ENCODE measurements around the gene BAHD1.

The BAHD1 gene

DNA sequence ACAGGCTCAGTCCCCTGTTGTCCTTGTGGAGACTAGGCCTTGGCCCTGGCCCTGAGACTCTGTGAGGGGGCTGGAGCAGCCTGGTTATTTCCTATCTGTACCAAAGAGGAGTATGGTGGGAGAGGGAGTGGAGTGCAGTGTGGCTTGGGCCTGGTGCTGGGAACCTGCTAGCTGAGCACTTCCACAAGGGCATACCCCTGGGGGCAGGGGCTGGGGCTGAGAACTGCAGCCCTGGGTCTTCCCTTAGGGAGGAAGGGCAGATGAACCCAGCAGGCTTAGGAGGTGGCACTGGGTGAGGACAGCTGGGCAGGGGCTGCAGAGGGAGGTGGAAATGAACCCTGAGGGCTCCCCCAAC, 26.5 kb downstream of the BAHD1 start:
- DNase-seq (ENCODE audit: low spot score), result no peak

DNA sequence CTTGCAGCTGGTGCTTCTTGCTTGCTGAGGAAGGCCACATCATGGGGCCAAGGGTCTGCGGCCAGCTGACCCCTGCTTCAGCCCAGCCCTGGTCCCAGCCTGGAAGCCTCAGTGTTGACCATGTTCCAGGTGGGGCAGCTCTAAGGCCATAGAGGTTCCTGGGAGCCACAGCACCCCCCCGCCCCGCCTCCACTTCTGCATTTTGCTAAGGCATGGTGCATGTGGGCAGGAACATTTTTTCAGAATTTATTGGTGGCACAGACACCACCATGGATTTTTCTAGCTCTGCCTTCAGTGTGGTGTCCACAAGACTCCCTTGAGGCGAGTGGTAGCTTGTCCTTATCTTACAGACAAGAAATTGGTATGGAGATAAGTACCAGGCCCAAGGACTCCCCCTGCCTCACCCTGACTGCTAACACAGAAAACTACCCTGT, 28.2 kb downstream of the BAHD1 start:
- no peak for DNase-seq (ENCODE audit: low spot score)

DNA sequence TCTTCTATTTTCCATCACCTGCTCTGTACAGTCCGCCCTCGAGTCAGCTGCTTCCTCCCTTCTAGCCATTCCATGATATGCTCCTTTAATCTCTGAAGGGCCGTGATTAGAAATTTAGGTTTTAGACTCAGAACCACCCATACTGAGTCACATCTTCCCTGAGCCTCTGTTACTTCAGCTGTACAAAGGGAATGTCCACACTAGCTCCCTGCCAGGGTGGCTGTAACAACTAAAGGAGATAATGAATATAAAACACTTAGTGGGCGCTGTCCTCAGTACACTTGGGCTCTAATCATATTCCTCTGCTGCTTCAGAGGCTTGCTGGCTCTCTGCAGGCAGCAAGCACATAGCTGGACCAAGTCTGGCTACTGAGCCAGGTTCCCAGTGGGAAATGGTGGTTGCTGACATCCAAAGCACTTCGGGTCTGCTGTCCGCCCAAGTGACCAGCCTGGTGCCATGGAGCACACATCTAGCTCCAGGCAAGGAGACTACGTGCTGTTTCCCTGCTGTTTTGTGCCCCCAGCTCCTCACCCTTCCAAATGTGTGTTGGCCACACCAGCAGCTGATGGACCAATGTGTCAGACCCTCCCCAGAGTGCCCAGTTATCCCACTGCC, 29.1 kb downstream of the BAHD1 start:
- no peak for DNase-seq (ENCODE audit: low spot score)

DNA sequence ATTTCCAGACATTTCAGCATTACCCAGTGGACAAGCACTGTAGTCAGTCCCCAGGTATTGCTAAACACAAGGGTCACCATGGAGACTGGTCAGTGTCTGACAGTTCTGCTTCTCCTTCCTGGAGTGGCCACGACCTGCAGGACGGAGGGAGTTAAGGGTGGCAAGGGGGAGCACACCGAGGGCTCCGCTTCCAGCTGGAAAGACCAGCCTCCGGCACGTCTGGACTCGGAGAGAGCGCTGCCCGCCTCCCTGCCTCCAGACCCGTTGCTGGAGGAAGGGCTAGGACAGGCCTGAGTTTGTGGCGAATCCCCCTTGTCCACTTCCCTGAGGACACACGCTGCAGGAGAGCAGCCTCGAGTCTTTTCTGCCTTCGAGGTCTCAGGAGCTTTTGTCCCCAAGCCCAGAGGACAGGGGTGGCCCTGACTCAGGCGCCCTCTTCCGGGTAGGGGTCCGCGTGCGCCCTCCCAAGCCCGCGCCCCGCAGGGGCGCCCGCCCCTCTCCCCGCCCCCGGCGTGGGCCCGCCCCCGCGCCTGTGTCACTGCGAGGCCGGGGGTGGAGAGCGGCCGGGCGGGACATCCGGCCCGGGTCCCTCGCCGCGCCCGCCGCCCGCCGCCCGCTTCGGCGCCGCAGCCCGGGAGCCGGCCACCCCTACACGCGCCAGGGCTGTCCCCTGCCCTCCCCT, 29.8 kb downstream of the BAHD1 start, which contains the start of gene CHST14:
CHST14 (plus strand) TSS at position 562 of the 682 bp plus-strand sequence. CDS start 230 bp downstream, outside the sequence.
- DNase-seq (ENCODE audit: low spot score), result no peak

DNA sequence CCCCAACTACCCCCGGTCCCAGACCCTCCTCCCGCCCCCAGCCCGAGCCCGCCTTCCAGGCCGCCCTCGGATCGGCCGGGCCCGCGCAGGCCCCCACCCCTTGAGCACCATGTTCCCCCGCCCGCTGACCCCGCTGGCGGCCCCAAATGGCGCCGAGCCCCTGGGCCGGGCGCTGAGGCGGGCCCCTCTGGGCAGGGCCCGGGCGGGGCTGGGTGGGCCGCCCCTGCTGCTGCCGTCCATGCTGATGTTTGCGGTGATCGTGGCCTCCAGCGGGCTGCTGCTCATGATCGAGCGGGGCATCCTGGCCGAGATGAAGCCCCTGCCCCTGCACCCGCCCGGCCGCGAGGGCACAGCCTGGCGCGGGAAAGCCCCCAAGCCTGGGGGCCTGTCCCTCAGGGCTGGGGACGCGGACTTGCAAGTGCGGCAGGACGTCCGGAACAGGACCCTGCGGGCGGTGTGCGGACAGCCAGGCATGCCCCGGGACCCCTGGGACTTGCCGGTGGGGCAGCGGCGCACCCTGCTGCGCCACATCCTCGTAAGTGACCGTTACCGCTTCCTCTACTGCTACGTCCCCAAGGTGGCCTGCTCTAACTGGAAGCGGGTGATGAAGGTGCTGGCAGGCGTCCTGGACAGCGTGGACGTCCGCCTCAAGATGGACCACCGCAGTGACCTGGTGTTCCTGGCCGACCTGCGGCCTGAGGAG, 30.5 kb downstream of the BAHD1 start:
- DNase-seq (ENCODE audit: low spot score), result no peak

DNA sequence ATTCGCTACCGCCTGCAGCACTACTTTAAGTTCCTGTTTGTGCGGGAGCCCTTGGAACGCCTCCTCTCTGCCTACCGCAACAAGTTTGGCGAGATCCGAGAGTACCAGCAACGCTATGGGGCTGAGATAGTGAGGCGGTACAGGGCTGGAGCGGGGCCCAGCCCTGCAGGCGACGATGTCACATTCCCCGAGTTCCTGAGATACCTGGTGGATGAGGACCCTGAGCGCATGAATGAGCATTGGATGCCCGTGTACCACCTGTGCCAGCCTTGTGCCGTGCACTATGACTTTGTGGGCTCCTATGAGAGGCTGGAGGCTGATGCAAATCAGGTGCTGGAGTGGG, 31.0 kb downstream of the BAHD1 start:
- no peak for DNase-seq (ENCODE audit: low spot score)

DNA sequence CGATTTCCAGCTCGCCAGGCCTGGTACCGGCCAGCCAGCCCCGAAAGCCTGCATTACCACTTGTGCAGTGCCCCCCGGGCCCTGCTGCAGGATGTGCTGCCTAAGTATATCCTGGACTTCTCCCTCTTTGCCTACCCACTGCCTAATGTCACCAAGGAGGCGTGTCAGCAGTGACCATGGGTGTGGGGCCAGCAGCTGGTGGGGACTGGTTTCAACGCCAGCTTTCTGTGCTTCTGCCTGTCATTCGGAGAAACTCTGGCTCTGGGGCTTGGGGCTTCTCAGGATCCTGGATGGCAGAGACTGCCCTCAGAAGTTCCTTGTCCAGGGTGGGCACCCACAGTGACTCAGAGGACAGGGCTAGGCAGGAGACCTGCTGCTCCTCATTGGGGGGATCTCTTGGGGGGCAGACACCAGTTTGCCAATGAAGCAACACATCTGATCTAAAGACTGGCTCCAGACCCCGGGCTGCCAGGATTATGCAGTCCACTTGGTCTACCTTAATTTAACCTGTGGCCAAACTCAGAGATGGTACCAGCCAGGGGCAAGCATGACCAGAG, 31.5 kb downstream of the BAHD1 start:
- no peak for DNase-seq (ENCODE audit: low spot score)

DNA sequence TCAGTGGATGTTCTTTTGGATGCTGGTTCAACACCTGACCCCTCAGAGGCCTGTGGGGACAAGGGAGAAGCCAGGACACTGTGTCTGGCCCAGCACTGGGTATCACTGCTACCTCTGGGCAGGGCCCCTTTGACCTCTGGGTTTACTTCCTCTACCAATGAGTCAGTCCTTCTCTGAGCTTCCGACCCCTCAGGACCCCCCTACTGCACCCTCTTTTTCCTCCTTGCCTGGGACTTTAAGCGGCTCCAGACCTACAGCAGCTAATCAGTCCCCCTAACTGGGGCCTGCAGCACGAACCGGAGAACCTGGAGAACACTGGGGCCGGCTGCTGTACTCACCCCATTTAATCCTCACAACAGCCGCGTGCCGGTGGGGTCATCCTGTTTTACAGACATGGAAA, 33.8 kb downstream of the BAHD1 start:
- DNase-seq (ENCODE audit: low spot score), result no peak

DNA sequence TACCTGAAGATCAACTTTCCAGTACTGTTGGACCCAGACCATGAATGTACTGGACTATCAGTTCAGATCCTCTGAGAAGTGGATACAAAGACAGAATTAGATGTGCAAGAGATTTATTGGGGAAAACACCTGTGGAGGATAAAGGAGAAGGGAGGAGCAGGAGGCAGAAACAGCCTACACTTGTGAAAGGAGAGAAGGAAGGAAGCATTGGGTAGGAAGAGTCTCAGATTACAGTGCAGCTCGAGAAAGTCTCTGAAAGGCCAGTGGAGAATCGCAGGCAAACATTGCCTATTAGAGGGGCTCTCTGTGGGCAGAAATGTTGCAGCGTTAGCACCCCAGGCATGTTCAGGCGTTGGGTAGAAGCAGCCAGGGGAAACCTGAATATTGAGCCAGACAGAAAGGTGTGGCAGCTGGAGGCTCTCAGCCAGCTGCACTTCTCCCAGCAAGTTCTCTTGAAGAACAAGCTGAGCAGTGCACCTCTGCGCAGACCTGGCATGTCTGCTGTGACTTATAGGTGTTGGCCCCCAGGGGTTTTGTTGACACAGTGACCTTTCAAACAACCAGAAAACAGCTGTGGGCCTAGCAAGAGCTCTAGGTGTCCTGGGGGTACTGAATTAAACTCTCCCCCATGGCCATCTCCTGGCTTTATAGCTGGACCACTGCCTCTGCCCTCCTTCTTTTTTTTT, 37.0 kb downstream of the BAHD1 start:
- DNase-seq (ENCODE audit: low spot score), result no peak

DNA sequence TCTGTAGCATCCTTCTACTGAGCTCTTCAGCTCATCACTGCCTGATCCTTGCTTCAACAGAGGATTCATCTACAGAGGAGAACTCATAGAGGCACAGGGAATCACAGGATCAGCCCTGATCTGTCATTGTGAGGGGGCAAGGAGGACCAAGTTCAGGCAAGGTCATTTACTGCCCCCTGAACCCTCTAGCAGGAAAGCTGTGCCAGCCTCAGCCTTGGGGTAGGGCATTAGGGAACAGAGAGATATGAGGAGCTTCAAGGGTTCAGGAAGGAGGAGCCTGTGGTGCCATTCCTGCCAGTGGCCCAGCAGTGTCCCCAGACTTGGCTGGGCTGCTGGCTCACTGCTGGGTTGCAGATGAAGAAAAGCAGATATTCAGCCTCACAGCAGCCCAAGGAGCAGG, 38.3 kb downstream of the BAHD1 start:
- DNase-seq (ENCODE audit: low spot score), result no peak

DNA sequence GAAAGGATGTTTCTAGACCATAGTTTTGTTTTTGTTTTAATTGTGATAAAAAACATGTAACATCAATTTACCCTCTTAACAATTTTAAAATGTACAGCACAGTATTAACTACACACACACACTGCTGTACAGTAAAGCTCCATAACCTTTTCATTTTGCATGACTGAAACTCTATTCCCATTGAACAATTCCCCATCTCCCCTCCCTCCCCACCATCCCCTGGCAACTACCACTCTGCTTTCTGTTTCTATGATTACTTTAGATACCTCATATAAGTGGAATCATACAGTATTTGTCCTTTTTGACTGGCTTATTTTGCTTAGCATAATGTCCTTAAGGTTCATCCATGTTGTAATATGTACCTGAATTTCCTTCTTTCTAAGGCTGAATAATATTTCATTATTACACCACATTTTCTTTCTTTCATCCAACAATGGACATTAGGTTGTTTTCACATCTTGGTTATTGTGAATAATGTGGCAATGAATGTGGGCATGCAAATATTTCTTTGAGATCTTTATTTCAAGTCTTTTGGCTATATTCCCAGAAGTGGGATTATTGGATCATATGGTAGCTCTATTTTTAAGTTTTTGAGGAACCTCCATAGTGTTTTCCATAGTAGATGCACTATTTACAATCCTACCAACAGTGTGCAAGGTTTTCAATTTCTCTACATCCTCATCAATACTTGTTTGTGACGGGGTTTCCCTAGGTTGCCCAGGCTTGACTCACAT, 40.8 kb downstream of the BAHD1 start:
- DNase-seq (ENCODE audit: low spot score), result no peak

DNA sequence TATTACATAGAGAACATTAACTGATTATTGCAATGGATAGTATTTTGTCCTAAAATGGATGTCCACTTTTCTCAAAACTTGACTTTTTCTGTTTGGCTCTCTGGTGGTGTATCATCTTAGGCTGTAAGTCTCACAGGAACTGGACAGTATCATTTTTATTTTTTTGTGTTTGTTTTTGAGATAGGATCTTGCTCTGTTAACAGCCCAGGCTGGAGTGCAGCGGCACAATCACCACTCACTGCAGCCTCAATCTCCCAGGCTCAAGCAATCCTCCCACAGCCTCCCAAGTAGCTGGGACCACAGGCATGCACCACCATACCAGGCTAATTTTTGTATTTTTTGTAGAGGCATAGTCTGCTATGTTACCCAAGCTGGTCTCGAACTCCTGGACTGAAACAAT, 43.2 kb downstream of the BAHD1 start:
- no peak for DNase-seq (ENCODE audit: low spot score)

DNA sequence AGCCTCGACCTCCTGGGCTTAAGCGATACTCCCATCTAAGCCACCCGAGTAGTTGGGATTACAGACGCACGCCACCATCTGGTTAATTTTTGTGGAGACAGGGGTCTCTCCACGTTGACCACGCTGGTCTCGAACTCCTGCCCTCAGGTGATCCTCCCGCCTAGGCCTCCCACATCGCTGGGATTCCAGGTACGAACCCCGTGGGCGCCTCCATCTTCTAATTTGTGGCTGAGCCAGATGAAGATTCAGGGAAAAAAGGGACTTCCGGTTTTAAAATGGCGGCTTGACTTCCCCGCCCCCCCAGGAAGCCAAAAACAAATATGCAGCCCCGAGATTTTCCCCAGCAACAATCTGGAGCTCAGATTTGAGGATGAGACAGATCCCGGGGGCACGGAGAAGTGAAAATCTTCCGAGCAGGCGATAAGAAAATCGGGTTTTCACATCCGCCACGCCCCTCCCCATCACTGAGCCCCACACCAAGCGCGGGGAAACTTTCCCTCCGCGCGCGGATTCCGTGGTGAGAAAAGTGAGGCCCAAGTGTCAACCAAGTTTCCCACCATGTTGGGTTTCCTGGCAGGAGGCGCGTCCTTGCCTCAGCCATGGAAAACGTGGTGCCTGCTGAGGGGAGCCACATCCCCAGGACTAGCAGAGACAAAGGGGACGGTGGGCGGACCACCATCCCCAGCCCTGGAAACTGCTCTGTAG, 45.5 kb downstream of the BAHD1 start:
- no peak for DNase-seq (ENCODE audit: low spot score)

DNA sequence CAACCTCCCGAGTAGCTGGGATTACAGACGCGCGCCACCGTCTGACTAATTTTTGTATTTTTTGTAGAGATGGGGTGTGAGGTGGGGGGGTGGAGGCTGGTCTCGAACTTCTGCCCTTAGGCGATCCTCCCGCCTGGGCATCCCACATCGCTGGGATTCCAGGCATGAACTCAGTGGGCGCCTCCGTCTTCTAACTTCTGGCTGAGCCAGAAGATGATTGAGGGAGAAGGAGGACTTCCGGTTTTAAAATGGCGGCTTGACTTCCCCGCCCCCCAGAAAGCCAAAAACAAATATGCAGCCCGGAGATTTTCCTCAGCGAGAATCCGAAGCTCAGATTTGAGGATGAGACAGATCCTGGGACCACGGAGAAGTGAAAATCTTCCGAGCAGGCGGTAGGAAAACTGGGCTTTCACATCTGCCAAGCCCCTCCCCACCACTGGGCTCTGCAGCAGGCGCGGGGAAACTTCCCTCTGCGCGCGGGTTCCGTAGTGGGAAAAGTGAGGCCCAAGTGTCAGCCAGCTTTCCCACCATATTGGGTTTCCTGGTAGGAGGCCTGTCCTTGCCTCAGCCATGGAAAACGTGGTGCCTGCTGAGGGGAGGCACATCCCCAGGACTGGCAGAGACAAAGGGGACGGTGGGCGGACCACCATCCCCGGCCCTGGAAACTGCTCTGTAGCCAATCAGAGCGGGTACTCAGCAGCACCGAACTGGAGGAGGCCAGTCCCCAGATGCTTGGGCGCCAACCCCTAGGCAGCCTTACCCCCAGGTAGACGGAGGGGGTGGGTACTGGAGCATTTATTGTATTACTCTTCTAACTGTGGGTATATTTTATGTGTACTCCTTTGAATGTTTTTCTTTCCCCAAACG, 47.3 kb downstream of the BAHD1 start:
- no peak for DNase-seq (ENCODE audit: low spot score)

DNA sequence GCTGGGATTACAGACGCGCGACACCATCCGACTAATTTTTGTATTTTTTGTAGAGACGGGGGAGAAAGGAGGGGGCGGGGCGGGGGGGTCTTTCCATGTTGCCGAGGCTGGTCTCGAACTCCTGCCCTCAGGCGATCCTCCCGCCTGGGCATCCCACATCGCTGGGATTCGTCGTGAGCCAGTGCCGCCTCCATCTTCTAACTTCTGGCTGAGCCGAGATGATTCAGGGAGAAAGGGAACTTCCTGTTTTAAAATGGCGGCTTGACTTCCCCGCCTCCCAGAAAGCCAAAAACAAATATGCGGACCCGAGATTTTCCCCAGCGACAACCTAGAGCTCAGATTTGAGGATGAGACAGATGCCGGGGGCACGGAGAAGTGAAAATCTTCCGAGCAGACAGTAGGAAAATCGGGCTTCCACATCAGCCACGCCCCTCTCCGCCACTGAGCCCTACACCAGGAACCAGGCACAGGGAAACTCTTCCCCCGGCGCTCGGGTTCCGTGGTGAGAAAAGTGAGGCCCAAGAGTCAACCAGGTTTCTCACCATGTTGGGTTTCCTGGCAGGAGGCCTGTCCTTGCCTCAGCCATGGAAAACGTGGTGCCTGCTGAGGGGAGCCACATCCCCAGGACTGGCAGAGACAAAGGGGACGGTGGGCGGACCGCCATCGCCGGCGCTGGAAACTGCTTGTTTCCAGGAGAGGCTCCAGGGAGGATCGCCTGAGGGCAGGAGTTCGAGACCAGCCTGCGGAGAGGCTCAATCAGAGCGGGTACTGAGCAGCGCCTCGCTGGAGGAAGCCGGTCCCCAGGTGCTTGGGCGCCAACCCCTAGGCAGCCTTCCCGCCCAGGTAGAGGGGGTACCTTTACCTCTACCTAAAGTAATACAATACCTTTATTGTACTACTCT, 48.8 kb downstream of the BAHD1 start:
- DNase-seq (ENCODE audit: low spot score), result no peak

DNA sequence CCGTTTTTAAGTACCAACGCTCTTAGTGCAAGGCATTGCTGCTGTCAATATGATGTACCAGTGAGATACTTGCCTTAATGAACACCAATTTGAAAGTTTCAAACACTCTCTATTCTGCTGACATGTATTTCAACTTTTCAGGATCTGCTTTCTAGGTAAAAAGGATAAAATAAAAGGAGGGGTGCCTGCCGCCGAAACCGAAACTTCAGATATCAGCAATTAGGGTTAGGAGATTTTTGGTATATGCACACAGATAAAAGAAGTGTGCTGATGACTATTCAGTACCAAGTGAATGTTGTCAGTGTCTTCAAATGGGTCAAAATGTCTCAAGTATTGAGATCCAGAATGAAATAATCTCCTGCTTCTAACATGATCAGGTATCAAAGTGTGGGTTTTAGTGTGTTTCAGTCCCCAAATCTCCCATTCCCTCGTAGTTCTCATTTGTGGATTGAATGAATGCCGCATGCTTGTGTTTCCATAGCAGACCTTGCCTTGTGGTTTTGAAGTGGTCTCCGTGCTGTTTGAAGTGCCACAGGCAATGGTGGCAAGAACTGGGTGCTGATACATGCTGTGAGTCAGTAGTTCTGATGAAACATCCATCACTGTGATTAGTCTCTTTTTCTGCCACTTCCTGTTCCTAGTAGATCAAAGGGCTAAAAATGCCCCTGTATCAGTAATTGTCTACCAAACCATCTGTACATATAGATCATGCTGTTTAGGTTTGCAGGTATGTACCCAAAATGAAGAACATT, 52.5 kb downstream of the BAHD1 start:
- no peak for DNase-seq (ENCODE audit: low spot score)

DNA sequence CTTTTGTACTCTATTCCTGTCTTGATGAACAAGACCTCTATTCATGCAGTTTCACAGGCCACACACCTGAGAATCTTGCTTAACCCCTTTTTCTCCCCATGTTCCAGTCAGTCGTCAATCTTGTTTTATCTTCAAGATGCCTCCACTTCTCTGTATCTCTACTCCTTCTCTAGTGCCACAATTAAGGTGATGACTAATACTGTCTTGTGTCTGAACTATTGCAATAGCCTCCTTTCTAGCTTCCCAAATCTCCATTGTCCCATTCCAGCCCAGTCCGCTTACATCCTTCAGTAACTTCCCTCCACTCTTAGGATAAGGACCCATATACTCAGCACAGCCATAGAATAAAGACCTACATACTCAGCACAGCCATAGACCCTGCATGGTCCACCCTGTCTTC, 54.8 kb downstream of the BAHD1 start:
- no peak for DNase-seq (ENCODE audit: low spot score)

DNA sequence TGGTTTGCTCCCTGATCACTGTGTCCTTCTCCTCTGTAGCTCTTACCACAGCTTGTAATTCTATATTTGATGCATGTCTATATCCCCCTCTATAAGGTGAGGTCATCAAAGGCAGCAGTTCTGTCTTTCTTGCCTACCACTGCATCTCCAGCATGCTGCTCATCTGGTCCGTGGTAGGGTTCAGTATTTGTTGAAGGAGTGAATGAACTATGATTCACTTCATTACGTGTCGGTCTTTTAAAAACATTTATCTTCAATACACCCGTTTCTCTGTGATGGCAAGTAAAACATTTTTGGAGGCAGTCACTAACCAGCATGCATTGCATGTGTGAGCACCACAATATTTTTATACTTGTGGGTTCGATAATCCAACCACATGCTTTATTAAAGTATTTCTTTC, 57.7 kb downstream of the BAHD1 start:
- no peak for DNase-seq (ENCODE audit: low spot score)

DNA sequence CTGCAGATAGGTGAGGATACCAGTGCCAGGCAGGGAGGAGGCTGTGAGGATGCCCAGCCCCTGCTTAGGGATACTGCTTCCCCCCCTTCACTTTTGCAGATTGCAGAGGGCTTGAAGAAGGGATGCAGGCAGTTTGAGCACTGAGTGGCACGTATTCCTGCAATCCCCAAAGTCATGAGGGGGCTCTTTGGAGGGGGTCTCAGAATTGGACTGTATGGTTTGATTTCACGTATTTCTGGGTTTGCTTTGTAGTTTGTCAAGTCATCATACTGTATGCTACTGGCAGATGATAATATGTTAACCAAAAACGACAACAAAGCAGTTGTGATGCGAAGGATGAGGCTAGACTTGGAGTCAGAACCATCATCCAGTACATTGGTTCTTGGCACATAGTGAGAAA, 58.1 kb downstream of the BAHD1 start:
- no peak for DNase-seq (ENCODE audit: low spot score)
